ENCODE results near the gene SPRN.

DNA sequence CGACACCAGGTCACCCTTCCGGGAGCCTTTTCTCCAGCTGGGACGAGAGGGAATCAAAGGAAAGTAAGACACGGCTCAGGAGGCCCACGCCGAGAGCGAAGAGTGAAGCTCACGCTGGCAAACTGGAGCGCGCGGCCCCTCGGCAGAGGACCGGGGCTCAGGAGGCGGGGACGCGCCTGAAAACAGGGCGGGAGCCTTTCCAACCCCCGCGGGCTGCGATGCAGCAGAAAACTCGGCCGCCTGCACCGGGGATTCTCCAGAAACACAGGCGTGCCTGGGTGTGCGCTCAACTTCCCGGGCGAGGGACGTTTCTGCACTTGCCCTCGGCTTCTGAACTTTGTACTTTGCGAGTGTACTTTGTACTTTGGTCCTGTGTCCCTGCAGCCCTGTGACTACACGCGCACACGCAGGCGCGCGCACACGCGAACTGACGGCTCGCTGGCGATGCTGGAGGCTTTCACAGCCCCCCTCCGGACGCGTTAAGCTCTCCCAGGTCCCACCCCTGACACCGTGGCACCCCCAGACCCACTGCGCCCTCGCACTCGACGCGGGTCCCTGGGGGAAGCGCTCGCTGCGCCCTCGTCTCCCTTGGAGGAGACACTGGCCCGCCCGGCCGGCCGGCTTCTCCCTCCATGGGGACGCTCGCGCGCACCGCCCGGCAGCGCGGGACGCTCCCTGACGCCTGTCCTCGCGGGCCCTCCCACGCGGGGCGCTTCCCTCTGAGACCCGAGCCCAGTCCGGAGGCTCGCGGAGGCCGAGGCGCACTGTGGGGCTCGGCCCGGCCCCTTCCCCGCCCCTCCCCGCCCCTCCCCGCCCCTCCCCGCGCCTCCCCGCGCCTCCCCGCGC lies 46.0 kb downstream of the SPRN start:
- TF ChIP-seq TAF1 (IDR thresholded peaks at IDR 0.05; ENCODE audit: borderline replicate concordance, insufficient read depth, low read length), result no peak
- no peak for TF ChIP-seq SIN3A (IDR thresholded peaks at IDR 0.05; ENCODE audit: borderline replicate concordance, insufficient read depth, low read length)
- 0 out of 2 replicates have a peak, but pooled peaks have one; percentile 24 for TF ChIP-seq POLR2AphosphoS5 (IDR thresholded peaks at IDR 0.05; ENCODE audit: low read depth, low read length)
- TF ChIP-seq, protein P1, sequence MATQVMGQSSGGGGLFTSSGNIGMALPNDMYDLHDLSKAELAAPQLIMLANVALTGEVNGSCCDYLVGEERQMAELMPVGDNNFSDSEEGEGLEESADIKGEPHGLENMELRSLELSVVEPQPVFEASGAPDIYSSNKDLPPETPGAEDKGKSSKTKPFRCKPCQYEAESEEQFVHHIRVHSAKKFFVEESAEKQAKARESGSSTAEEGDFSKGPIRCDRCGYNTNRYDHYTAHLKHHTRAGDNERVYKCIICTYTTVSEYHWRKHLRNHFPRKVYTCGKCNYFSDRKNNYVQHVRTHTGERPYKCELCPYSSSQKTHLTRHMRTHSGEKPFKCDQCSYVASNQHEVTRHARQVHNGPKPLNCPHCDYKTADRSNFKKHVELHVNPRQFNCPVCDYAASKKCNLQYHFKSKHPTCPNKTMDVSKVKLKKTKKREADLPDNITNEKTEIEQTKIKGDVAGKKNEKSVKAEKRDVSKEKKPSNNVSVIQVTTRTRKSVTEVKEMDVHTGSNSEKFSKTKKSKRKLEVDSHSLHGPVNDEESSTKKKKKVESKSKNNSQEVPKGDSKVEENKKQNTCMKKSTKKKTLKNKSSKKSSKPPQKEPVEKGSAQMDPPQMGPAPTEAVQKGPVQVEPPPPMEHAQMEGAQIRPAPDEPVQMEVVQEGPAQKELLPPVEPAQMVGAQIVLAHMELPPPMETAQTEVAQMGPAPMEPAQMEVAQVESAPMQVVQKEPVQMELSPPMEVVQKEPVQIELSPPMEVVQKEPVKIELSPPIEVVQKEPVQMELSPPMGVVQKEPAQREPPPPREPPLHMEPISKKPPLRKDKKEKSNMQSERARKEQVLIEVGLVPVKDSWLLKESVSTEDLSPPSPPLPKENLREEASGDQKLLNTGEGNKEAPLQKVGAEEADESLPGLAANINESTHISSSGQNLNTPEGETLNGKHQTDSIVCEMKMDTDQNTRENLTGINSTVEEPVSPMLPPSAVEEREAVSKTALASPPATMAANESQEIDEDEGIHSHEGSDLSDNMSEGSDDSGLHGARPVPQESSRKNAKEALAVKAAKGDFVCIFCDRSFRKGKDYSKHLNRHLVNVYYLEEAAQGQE (IDR thresholded peaks at IDR 0.05; ENCODE audit: insufficient read depth in 1 of 2, low read depth in 2 of 2, low read length in 2 of 2), result no peak
